GM11168 (cell line): ENCODE data around the gene TMOD1.
"Not testable (repeated sequence)": the region's sequence is repeated elsewhere in the genome, so short reads cannot be mapped to it uniquely, and the experiment has no call there.

Experiments
- in situ Hi-C: fragments of 300-500 bp; cut with MboI; formaldehyde crosslinking; loops from one replicate; pipeline ENCODE4 v1.12.0; 2022; ENCODE audit warnings: low sequenced_read_pairs; ENCODE audit not compliant: unreplicated experiment

The TMOD1 gene

DNA sequence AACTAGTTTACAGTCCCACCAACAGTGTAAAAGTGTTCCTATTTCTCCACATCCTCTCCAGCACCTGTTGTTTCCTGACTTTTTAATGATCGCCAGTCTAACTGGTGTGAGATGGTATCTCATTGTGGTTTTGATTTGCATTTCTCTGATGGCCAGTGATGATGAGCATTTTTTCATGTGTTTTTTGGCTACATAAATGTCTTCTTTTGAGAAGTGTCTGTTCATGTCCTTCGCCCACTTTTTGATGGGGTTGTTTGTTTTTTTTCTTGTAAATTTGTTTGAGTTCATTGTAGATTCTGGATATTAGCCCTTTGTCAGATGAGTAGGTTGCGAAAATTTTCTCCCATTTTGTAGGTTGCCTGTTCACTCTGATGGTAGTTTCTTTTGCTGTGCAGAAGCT, 80.1 kb downstream of the TMOD1 start:
- in situ Hi-C loops: not testable (repeated sequence)

GRCh38 chr9:97584778-97585177, 83.3 kb downstream of the TMOD1 start:
- in situ Hi-C loops: not testable (repeated sequence)

GRCh38 chr9:97586909-97587308, 85.4 kb downstream of the TMOD1 start:
- in situ Hi-C loops: not testable (repeated sequence)

DNA sequence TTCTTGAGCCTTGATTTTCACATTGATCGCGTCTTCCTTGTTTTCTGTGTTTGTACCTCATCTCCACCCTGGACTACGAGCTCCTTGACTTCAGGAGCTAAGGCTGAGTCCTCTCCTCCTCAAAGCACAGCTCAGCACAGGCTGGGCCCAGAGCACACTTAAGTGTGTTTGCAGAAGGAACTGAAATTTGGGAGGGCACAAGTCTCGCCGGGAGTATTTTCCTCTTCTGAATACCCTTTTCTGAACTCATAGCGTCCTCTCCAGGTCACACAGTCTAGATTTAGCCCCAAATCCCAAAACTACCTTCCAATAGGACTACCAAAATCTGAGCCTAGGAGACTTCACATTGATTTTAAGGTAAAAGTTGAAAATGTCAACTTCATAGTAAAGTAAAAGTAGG, 90.1 kb downstream of the TMOD1 start:
- in situ Hi-C loops: no loop called here

DNA sequence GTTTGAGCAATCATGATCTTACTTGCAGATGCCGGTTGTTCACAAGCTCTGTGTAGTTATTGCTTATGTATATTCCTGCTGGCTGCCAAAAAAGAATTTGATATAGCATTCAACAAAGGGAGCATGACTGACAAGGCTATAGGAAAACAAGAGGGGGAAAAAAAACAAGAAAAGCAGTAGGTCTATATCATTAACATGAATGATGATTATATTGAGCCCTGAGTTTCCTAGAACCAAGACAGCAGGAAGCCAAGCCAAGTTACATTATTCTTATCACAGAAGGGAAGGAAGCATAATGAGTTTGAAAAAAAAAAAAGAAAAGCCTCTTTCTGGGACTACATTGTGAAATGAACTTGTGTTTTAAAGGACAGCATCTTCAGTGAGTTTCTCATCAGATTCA, 90.7 kb downstream of the TMOD1 start:
- in situ Hi-C loops: no loop called here

DNA sequence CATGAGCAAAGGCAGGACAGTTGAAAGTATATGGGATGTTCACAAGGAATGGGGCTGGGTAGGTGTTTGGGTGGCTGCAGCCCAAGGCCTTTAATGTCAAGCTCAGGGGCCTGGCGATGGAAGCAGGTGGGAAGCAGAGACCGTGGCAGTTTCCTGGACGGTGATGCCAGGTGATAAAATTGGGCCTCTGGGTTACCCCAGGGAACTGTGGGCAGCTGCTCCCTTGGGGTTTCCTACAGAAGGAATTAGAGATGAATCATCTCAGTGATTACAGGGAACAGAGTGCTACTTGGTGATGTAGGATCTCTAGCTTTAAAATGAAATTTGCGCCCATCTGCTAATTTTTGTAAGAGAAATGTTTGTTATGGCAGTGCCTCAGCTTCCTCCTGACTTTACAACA, 92.5 kb downstream of the TMOD1 start:
- in situ Hi-C loops: no loop called here

GRCh38 chr9:97594381-97594921, 93.0 kb downstream of the TMOD1 start:
- in situ Hi-C loops: no loop called here

DNA sequence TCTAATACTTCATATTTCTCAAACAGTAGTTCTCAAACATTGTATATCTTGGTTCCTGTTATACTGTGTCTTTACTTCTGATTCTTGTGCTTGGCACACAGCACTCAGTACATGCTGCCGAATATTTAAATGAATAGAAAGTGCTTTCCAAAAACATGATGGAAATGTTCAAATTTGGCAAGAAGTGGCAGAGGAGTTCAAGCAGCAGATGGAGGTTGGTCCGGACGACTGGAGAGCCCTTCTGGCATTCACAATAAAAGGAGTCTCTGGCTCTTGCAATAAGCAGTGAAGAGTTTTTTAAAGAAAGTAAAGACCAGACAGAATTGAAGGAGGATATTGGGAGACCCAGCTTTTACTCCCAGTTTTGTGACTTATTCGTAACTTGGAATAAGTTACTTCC, 95.4 kb downstream of the TMOD1 start:
- in situ Hi-C loops: no loop called here

- in situ Hi-C loops: no loop called here
These were observed 97.2 kb downstream of the TMOD1 start for GRCh38 chr9:97598461-97599288.

- in situ Hi-C loops: no loop called here
These were observed 97.9 kb downstream of the TMOD1 start for GRCh38 chr9:97599314-97599846.

- in situ Hi-C loops: loop anchor here (5.0 to 10.0 kb wide), 2 partner anchors 123 to 746 kb away; partner anchors contain the start of gene ZNF782
These were observed 99.2 kb downstream of the TMOD1 start for GRCh38 chr9:97600531-97601227.

GRCh38 chr9:97601228-97601898, 99.9 kb downstream of the TMOD1 start:
- in situ Hi-C loops: loop anchor here (5.0 to 10.0 kb wide), 2 partner anchors 124 to 747 kb away; partner anchors contain the start of gene ZNF782

GRCh38 chr9:97602430-97602829, 101.0 kb downstream of the TMOD1 start:
- in situ Hi-C loops: loop anchor here (5.0 to 10.0 kb wide), 2 partner anchors 125 to 748 kb away; partner anchors contain the start of gene ZNF782

DNA sequence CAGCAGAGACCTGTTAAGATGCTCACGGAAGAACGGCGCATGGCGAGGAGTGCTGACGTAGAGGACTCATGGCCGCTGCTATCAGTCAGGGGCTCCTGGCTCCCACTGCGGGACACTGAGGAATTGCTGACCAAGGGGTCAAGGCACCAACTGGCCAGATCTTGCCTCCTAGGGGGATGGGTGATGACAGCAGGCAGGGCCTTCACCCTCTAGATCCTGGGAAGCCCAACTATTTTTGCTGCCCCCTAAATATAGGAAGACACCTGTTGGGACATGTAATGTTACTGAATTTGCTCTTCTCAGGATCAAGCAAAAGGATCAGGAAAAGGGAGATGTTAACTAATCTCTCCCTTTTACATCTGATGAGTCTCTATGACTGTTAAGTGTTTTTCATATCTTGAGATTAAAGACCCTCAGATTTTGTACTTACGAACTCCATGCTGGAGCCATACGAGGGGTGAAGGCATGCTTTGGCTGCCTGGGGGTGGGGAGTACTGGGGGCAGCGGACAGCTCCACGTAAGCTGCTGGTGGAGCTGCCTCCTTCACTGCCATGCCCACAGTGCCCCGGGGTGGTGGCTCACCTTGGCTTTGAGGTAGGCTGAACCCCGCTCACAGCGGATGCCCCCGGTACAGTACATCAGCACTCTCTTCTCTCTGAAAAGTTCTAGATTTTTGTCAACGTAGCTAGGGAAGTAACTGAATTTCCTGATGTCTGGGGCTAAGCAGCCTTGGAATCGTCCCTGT, 103.6 kb downstream of the TMOD1 start:
- in situ Hi-C loops: loop anchor here (5.0 to 10.0 kb wide), 2 partner anchors 128 to 750 kb away; partner anchors contain the start of gene ZNF782

DNA sequence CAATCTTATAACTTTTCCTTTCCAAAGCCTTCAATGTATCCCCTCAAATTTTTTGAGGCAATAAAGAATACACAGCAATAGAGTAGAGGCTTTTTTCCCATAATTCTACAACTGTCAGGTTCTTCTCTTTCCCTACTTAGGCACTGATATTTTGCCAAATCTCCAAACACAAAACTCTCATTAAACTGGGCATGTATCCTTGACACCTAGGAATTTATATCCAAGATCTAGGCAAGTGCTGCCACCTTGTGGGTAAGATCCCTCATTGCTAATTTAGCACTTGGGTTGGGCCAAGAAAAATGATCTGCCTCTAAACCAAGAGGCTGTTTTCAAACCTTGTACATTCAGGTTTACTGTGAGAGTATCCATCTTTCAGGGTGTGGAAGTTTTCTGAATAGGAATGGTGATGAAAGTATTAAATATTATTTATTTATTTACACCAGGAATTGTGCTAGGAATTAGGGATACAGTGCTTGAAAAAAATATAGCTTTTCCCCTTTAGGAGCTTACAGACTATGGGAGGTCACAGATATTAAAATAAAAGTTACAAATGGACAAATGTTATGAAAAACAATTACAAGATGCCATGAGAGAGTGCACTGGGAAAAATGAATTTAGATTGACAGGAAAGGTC, 114.1 kb downstream of the TMOD1 start:
- in situ Hi-C loops: no loop called here

DNA sequence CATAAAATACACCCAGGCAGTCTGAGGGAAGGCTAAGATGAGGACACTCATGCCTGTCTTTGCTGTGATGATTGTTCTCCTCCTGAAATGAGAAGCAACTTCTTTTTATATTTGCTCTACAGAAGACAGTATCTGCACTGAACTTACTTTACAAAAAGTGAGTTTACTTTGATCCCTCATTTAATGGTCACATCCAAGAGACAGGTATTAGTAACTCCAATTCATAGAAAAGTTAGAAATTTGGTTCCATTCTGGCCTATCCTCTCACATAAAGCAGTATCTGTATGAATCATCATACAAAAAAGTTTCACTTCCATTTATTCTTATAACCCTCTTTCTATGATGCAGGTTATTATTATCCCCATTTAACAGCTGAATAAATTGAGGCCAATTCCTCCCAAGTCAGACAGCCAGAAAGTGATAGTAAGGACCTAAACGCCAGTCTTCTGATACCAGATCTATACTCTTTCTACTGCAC, 116.5 kb downstream of the TMOD1 start:
- in situ Hi-C loops: no loop called here

DNA sequence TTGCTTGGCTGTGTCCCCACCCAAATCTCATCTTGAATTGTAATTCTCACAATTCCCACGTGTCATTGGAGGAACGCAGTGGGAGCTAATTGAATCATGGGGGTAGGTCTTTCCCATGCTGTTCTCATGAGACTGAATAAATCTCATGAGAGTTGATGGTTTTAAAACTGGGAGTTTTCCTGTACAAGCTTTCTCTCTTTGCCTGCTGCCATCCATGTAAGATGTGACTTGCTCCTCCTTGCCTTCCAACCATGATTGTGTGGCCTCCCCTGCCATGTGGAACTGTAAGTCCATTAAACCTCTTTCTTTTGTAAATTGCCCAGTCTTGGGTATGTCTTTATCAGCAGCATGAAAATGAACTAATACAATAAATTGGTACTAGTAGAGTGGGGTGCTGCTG, 118.6 kb downstream of the TMOD1 start:
- in situ Hi-C loops: not testable (repeated sequence)

- in situ Hi-C loops: not testable (repeated sequence)
These were observed 121.0 kb downstream of the TMOD1 start for GRCh38 chr9:97622483-97622882.

DNA sequence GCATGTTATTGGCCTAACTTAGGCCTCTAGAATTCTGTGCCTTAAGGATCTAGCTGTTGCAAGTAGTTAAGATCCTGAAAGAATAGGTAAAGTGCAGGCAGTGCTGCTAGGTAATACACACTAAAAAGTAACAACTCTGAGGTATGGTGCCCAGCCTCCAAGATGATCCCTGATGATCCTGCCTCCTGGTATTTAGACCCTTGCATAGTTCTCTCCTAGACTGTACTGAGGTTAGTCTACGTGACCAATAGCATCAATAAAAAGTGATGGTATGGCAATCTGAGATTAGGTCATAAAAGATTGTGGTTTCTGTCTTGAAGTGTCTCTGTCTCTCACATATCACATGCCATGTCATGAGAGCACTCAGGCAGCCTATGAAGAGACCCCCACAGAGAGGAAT, 122.5 kb downstream of the TMOD1 start:
- in situ Hi-C loops: no loop called here
